Right lobe of liver (tissue), 6 donors: Measurements from ENCODE around the gene RPRD1B. TPM values are rescaled to one million over a fixed set of nuclear protein-coding genes. Genes with fewer than 3 reads are reported as not detected.
A peak's percentile ranks its signal among the peaks of the same experiment; 100 is the strongest.

Experiments
- ATAC-seq, 4 donors: fragments of 200-7000 bp; cut with Tn5 transposase; one replicate each; pipeline ENCODE4 v1.9.1; 2020; ENCODE audit warnings: mild to moderate bottlenecking in 4 of 4, moderate library complexity in 4 of 4
- DNase-seq, 3 donors: peaks; one replicate each; pipeline ENCODE4 v3.0.0-alpha.2; 2020
- H3K27ac ChIP-seq, 3 donors: fragments of 200-600 bp; one replicate each; pipeline ENCODE4 v1.8.0; 2022
- H3K27me3 ChIP-seq, 2 donors: fragments of 200-600 bp; one replicate each; pipeline ENCODE4 v1.8.0; 2022
- H3K36me3 ChIP-seq, 4 donors: fragments of 200-600 bp; sonication (generic) in 1 of 4; one replicate each; pipeline versions ENCODE4 v1.5.1 to v1.8.0; 2017 to 2022; ENCODE audit warnings: control low read depth in 1 of 4
- H3K4me1 ChIP-seq, 4 donors: fragments of 200-600 bp; sonication (generic) in 1 of 4; one replicate each; pipeline versions ENCODE4 v1.5.1 to v1.8.0; 2017 to 2022; ENCODE audit warnings: control low read depth in 1 of 4
- H3K4me3 ChIP-seq, 3 donors: fragments of 200-600 bp; one replicate each; pipeline ENCODE4 v1.8.0; 2022
- H3K9me3 ChIP-seq, 4 donors: fragments of 200-600 bp; sonication (generic) in 1 of 4; one replicate each; pipeline versions ENCODE4 v1.5.1 to v1.8.0; 2017 to 2022; ENCODE audit warnings: control low read depth in 1 of 4
- POLR2A ChIP-seq: fragments of 450-650 bp; IDR thresholded peaks from one replicate; pipeline ENCODE4 v1.6.1; 2017; ENCODE audit warnings: antibody characterized with exemption, mild to moderate bottlenecking
- WGBS: methylation state at CpG from one replicate; pipeline ENCODE4 v1.1.6; 2018; ENCODE audit warnings: low coverage, low lambda C conversion rate; ENCODE audit not compliant: insufficient coverage; ENCODE audit errors: missing lambda C conversion rate; 5-methylcytosine and 5-hydroxymethylcytosine counted together
- intact Hi-C, 2 donors: fragments of 100-400 bp; cut with DNase I; formaldehyde crosslinking; loops; one replicate each; pipeline versions ENCODE4 v1.11.2 to v1.14.1; 2022
- total RNA-seq, 6 experiments: library from RNA; depleted of rRNA in 2 of 6; stranded (reverse); fragments of >200 nt in 2 of 6; fragmentation: NEBNext Ultra II Directional in 3 of 6; extraction: Animal tissue kit (Norgen Biotek cat#: 25700) in 3 of 6; gene quantifications; one replicate each; pipeline versions ENCODE4 v1.1.0 to v1.2.4, GENCODE V29; 2016 to 2023
- TF ChIP-seq, protein P1 (sequence below), 4 donors: fragments of 200-600 bp in 3 of 4; fragments of 450-650 bp in 1 of 4; IDR thresholded peaks; one replicate each; pipeline versions ENCODE4 v1.5.1 to v1.8.0; 2016 to 2022; ENCODE audit warnings: antibody characterized with exemption in 4 of 4, mild to moderate bottlenecking in 2 of 4
- donor health status: DM: no; HTN: yes; CAD: no.
- donor health status: DM: no; HTN: no; CAD: no.
- donor health status: DM: no; HTN: no; CAD: no.
- donor health status: DM: no; HTN: yes; CAD: no.
- donor health status: DM: no; HTN: yes; CAD: no.

The RPRD1B gene
- total RNA-seq, 6 experiments from 2014 or later, result 25.0 to 153 (median 37.9) TPM

DNA sequence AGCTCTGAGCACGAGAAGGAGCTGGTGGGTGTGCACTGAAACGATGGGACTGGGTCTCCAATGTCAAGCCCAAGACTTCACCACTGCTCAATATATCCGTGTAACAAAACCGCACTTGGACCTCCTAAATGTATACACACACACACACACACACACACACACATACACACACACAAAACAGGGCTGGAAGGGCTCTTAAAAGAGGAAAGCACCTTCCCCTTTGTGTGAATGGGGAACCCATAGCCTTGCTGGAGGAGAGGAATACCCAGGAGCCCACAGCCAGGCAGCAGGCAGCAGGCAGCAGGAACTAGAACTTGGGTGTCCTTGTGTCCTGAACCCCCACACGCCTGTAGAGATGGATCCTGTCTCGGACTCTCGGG lies 101.7 kb downstream of the RPRD1B start:
- TF ChIP-seq POLR2A, result no peak
- TF ChIP-seq, protein P1, sequence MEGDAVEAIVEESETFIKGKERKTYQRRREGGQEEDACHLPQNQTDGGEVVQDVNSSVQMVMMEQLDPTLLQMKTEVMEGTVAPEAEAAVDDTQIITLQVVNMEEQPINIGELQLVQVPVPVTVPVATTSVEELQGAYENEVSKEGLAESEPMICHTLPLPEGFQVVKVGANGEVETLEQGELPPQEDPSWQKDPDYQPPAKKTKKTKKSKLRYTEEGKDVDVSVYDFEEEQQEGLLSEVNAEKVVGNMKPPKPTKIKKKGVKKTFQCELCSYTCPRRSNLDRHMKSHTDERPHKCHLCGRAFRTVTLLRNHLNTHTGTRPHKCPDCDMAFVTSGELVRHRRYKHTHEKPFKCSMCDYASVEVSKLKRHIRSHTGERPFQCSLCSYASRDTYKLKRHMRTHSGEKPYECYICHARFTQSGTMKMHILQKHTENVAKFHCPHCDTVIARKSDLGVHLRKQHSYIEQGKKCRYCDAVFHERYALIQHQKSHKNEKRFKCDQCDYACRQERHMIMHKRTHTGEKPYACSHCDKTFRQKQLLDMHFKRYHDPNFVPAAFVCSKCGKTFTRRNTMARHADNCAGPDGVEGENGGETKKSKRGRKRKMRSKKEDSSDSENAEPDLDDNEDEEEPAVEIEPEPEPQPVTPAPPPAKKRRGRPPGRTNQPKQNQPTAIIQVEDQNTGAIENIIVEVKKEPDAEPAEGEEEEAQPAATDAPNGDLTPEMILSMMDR (IDR thresholded peaks at IDR 0.05), result no peak
- WGBS, result 59% methylated on average over 2 of the region's 7 CpGs
- DNase-seq, result no peak
- Histone ChIP-seq H3K27ac (no peak overlapping the region), H3K27me3 (no peaks in the 10 kb centered on the region), H3K9me3 (no peaks in the 10 kb centered on the region), H3K4me3 (no peak overlapping the region), H3K36me3 (peaks cover 29 to 83% (median 51%) of the 10 kb centered on the region in 4 donors), H3K4me1 (no peaks in the 10 kb centered on the region)
- intact Hi-C loops, result no loop called here
- no peak for ATAC-seq

DNA sequence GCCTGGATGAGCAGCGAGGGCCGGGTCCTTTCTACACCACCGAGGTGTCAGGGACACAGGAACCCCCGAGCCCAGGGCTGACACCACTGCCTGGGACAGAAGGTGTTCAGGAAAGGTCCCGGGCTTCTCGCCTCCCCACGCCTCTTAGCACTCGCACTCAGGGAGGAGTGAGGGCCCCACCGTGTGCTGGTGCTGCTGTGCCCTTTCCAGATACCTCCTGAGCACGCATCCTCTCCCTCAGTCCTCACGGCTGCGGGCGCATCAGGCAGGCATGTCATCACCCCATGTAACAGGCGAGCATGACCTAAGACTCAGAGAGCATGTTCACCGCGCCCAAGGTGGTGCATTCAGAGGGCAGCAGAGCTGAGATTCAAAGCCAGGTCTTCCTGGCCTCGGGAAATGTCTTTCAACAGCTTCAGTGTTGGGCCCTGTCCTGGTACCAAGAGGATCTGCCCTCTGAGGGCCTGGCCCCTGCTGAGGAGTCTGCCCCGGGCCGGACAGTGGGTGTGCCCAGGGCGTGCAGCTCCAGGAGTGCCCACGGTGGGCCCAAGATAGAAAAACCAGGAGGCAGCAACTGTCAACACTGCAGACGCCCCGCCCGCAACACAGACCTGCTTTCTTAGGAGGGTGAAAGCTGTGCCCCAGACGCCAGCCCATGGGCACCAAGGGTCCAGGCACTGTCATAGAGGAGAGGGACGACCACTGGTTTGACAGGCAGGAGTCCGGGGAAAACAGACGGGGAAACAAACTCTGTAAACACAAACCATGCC lies 102.3 kb downstream of the RPRD1B start:
- no peaks in the 10 kb centered on the region for H3K4me1 ChIP-seq
- peak in 1 of 3 donors; percentile 43 for DNase-seq
- intact Hi-C loops, result no loop called here
- H3K9me3 ChIP-seq, result no peaks in the 10 kb centered on the region
- WGBS, result 74% methylated on average over 10 of the region's 28 CpGs
- TF ChIP-seq, protein P1 (IDR thresholded peaks at IDR 0.05), result no peak
- no peak for TF ChIP-seq POLR2A
- H3K36me3 ChIP-seq, result peaks cover 27 to 83% (median 50%) of the 10 kb centered on the region in 4 donors
- H3K27ac ChIP-seq, result no peak overlapping the region
- H3K27me3 ChIP-seq, result no peaks in the 10 kb centered on the region
- H3K4me3 ChIP-seq, result no peak overlapping the region
- no peak for ATAC-seq

DNA sequence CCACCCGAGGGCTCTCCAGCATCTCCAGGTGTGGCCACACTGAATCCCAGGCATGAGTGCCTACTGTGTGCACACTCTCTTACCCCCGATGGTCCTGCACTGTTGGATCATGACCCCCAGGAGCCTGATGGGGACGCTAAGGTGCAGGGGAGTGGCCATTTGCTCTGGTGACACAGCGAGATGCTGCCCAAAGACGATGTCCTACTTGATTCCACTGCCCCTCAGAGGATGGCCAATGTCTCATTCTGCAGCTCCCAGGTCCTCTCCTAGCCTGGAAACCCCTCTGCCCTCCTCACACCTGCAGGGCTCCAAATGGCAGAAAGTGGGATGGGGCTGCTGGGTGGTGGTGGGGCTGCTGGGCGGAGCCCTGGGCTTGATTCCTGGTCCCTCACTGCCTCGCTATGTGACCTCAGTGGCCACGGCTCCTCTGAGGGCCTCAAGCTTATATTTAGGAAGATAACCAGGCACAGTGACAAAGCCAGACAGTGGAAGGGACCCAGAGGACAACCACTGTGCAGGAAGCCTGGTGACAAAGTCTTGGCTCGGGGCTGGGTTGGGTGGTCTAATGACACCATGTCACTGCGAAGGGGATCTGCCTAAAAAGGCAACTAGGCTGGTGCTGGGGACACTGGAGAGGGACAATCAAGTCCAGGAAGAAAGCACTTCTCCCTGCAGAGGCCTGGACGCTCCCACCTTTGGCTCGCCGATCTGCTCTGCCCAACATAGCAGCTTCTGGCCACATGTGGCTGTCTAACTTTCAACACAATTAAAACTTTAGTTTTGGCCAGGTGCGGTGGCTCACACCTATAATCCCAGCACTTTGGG lies 103.1 kb downstream of the RPRD1B start:
- intact Hi-C loops, result no loop called here
- 89% methylated on average over 5 of the region's 14 CpGs for WGBS
- H3K27me3 ChIP-seq, result no peaks in the 10 kb centered on the region
- peak in 2 of 3 donors; percentile 10 to 29 for DNase-seq
- peaks cover 27 to 77% (median 50%) of the 10 kb centered on the region in 4 donors for H3K36me3 ChIP-seq
- H3K27ac ChIP-seq, result no peak overlapping the region
- no peak for ATAC-seq
- TF ChIP-seq POLR2A, result no peak
- TF ChIP-seq, protein P1 (IDR thresholded peaks at IDR 0.05), result no peak
- no peaks in the 10 kb centered on the region for H3K9me3 ChIP-seq
- H3K4me1 ChIP-seq, result no peaks in the 10 kb centered on the region
- H3K4me3 ChIP-seq, result no peak overlapping the region

DNA sequence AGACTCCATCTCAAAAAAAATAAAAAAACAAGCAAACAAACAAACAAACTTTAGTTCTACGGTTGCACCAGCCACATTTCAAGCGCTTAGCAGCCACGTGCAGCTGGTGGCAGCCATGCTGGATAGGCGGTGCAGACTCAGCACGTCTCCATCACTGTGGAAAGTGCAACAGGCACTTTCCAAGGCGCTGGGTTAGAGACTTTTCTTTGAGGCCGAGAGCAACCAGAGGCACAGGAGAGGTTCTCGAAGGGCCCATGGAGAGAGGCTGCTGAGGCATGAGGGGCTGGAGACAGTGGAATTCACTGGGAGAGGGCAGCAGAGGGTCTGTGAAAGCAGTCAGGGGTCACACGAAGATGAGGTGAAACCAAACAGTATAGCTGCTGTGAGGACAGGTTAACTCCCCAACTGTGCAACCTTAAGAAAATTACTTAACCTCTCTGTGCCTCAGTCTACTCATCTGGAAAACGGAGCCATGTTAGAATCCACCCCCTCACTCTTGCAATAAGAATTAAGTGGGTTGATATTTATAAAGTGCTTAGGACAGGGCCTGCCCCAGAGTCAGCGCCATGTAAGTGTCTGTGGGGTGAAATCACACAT lies 104.0 kb downstream of the RPRD1B start:
- no peaks in the 10 kb centered on the region for H3K9me3 ChIP-seq
- no peak overlapping the region for H3K27ac ChIP-seq
- TF ChIP-seq POLR2A, result no peak
- TF ChIP-seq, protein P1 (IDR thresholded peaks at IDR 0.05), result no peak
- DNase-seq (peak in 2 of 3 donors; percentile 10 to 36), ATAC-seq (no peak)
- 91% methylated on average over 8 of the region's 11 CpGs for WGBS
- peaks cover 0 to 8% (median 3%) of the 10 kb centered on the region in 4 donors for H3K4me1 ChIP-seq
- H3K36me3 ChIP-seq, result peaks cover 27 to 68% (median 48%) of the 10 kb centered on the region in 4 donors
- intact Hi-C loops, result no loop called here
- no peak overlapping the region for H3K4me3 ChIP-seq
- no peaks in the 10 kb centered on the region for H3K27me3 ChIP-seq
